Measurements from ENCODE around the gene ZXDC.

The ZXDC gene

GRCh38 chr3:126435456-126436315, 40.0 kb downstream of the ZXDC start:
- no peak for DNase-seq (ENCODE audit: low read depth in 2 of 2)

GRCh38 chr3:126434931-126435411, 40.7 kb downstream of the ZXDC start:
- DNase-seq (ENCODE audit: low read depth in 2 of 2): no peak

- no peak for DNase-seq (ENCODE audit: low read depth in 2 of 2)
Measured at GRCh38 chr3:126434264-126434590, 41.5 kb downstream of the ZXDC start.

- no peak for DNase-seq (ENCODE audit: low read depth in 2 of 2)
Measured at GRCh38 chr3:126433496-126434263, 42.0 kb downstream of the ZXDC start.

GRCh38 chr3:126433105-126433430, 42.6 kb downstream of the ZXDC start:
- no peak for DNase-seq (ENCODE audit: low read depth in 2 of 2)

GRCh38 chr3:126432361-126433104, 43.2 kb downstream of the ZXDC start:
- no peak for DNase-seq (ENCODE audit: low read depth in 2 of 2)

GRCh38 chr3:126431103-126431534, 44.6 kb downstream of the ZXDC start:
- DNase-seq (ENCODE audit: low read depth in 2 of 2): no peak

GRCh38 chr3:126424751-126425150, 50.9 kb downstream of the ZXDC start:
- DNase-seq (ENCODE audit: low read depth in 2 of 2): no peak

- DNase-seq (ENCODE audit: low read depth in 2 of 2): no peak
Measured at GRCh38 chr3:126424039-126424717, 51.5 kb downstream of the ZXDC start.

- DNase-seq (ENCODE audit: low read depth in 2 of 2): no peak
Measured at GRCh38 chr3:126423191-126424038, 52.3 kb downstream of the ZXDC start.

GRCh38 chr3:126422571-126423091, 53.1 kb downstream of the ZXDC start:
- DNase-seq (ENCODE audit: low read depth in 2 of 2): no peak

GRCh38 chr3:126422121-126422520, 53.6 kb downstream of the ZXDC start:
- DNase-seq (ENCODE audit: low read depth in 2 of 2): no peak

GRCh38 chr3:126421573-126422119, 54.0 kb downstream of the ZXDC start:
- DNase-seq (ENCODE audit: low read depth in 2 of 2): no peak

- no peak for DNase-seq (ENCODE audit: low read depth in 2 of 2)
Measured at GRCh38 chr3:126419886-126420786, 55.6 kb downstream of the ZXDC start.

GRCh38 chr3:126419151-126419703, 56.5 kb downstream of the ZXDC start:
- DNase-seq (ENCODE audit: low read depth in 2 of 2): no peak

GRCh38 chr3:126418661-126419131, 57.0 kb downstream of the ZXDC start:
- DNase-seq (ENCODE audit: low read depth in 2 of 2): no peak

GRCh38 chr3:126417981-126418530, 57.6 kb downstream of the ZXDC start:
- DNase-seq (ENCODE audit: low read depth in 2 of 2): no peak

GRCh38 chr3:126417515-126417914, 58.2 kb downstream of the ZXDC start:
- DNase-seq (ENCODE audit: low read depth in 2 of 2): no peak

All from stimulated activated CD4-positive, alpha-beta T cell treated with anti-CD3 and anti-CD28 coated beads, Interleukin-1b, Interleukin-23, amount 100 ng/mL, for 1 hour (primary cell).